BLaER1 treated with 17β-estradiol and CSF1 and Interleukin-3, amounts not matched to agents 10 nM and 100 nM (cell line): Measurements from ENCODE around the gene TEX11.

Experiments
- H3K27ac ChIP-seq, 11 experiments: shearing (Covaris generic); formaldehyde crosslinking; 2 replicates each; pipeline ENCODE4 v1.8.1; 2022
- H3K27me3 ChIP-seq, 11 experiments: shearing (Covaris generic); formaldehyde crosslinking; 2 replicates each; pipeline ENCODE4 v1.8.1; 2022
- H3K36me3 ChIP-seq, 11 experiments: shearing (Covaris generic); formaldehyde crosslinking; 2 replicates each; pipeline ENCODE4 v1.8.1; 2022
- H3K4me1 ChIP-seq, 10 experiments: shearing (Covaris generic); formaldehyde crosslinking; 2 replicates each; pipeline ENCODE4 v1.8.1; 2022
- H3K4me2 ChIP-seq, 11 experiments: shearing (Covaris generic); formaldehyde crosslinking; 2 replicates each; pipeline ENCODE4 v1.8.1; 2022
- H3K4me3 ChIP-seq, 10 experiments: shearing (Covaris generic); formaldehyde crosslinking; 2 replicates each; pipeline ENCODE4 v1.8.1; 2022
- H3K9ac ChIP-seq, 11 experiments: shearing (Covaris generic); formaldehyde crosslinking; 2 replicates each; pipeline ENCODE4 v1.8.1; 2022
- H3K9me3 ChIP-seq, 11 experiments: shearing (Covaris generic); formaldehyde crosslinking; replicated peaks in 1 of 11; 2 replicates each; pipeline ENCODE4 v1.8.1; 2022
- H4K20me1 ChIP-seq, 11 experiments: shearing (Covaris generic); formaldehyde crosslinking; 2 replicates each; pipeline ENCODE4 v1.8.1; 2022
- Cebpa-rat ChIP-seq, 11 experiments: shearing (Covaris generic); IDR thresholded peaks; 2 replicates each; pipeline ENCODE4 v1.8.1; 2022

The TEX11 gene

GRCh38 chrX:70500826-70501225 is 407.7 kb downstream of the TEX11 start:
- H3K4me1 ChIP-seq: no peaks in the 10 kb centered on the region
- no peak overlapping the region for H3K4me3 ChIP-seq
- H3K27me3 ChIP-seq: peaks cover 87 to 100% (median 99%) of the 10 kb centered on the region in 11 experiments
- H3K9ac ChIP-seq: no peak overlapping the region
- peaks cover 0 to 16% (median 0%) of the 10 kb centered on the region in 11 experiments; a peak in 6 of 22 replicates for H4K20me1 ChIP-seq
- peaks cover 0 to 94% (median 76%) of the 10 kb centered on the region in 11 experiments; a peak in 18 of 22 replicates for H3K36me3 ChIP-seq
- TF ChIP-seq Cebpa-rat (IDR thresholded peaks at IDR 0.05): no peak
- no peaks in the 10 kb centered on the region for H3K9me3 ChIP-seq
- no peak overlapping the region for H3K4me2 ChIP-seq
- H3K27ac ChIP-seq: no peak overlapping the region

DNA sequence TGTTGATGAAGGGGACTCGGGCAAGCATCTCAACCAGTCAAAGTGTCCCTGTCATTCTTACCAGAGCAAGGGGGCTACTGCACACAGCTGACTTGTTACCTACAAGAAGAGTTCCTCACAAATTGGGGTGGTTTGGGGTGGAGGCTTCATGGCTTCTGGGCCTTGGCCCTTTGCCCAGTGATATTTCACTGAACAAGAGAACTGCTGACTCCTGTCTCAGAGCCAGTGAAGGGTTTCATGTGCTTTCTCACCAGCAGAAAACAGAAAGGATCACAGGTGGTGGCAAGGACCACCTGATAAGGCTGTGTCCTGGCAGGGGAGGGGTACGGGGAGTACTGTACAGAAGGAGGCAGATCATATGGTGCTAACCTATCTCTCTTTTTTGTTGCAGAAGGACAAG is 410.4 kb downstream of the TEX11 start:
- Histone ChIP-seq H3K27ac (no peak overlapping the region), H3K4me1 (no peaks in the 10 kb centered on the region), H3K36me3 (peaks cover 0 to 100% (median 91%) of the 10 kb centered on the region in 11 experiments; a peak in 18 of 22 replicates), H3K9ac (no peak overlapping the region), H3K9me3 (no peaks in the 10 kb centered on the region), H3K4me3 (no peak overlapping the region), H3K4me2 (no peak overlapping the region), H3K27me3 (peaks cover 92 to 100% (median 99%) of the 10 kb centered on the region in 11 experiments), H4K20me1 (peaks cover 0 to 17% (median 0%) of the 10 kb centered on the region in 11 experiments; a peak in 7 of 22 replicates)
- TF ChIP-seq Cebpa-rat (IDR thresholded peaks at IDR 0.05): no peak

DNA sequence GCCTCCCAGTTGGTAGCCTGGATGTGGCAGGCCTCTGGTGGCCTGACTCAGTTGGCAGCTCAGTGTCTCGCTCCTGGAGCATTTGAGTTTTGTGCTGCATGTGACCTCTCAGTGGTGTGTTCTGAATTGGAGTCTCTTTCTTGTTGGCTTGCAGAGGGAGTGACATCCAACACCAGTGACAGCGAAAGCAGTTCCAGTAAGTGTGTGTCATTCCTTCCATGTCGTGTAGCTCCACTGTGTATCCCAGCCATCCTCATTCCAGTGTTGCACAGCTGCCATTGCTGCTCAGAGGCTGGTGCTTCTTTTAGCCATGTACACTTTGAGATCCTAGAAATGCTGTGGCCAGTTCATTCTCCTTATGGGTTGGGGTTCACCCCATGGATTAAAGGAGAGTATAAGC is 411.5 kb downstream of the TEX11 start:
- Histone ChIP-seq H4K20me1 (peaks cover 0 to 16% (median 0%) of the 10 kb centered on the region in 11 experiments; a peak in 8 of 22 replicates), H3K36me3 (peaks cover 0 to 100% (median 94%) of the 10 kb centered on the region in 11 experiments; a peak in 19 of 22 replicates), H3K4me1 (no peaks in the 10 kb centered on the region), H3K4me3 (no peak overlapping the region), H3K9me3 (no peaks in the 10 kb centered on the region), H3K27ac (no peak overlapping the region), H3K4me2 (no peak overlapping the region), H3K9ac (no peak overlapping the region), H3K27me3 (peaks cover 93 to 100% (median 99%) of the 10 kb centered on the region in 11 experiments)
- no peak for TF ChIP-seq Cebpa-rat (IDR thresholded peaks at IDR 0.05)

DNA sequence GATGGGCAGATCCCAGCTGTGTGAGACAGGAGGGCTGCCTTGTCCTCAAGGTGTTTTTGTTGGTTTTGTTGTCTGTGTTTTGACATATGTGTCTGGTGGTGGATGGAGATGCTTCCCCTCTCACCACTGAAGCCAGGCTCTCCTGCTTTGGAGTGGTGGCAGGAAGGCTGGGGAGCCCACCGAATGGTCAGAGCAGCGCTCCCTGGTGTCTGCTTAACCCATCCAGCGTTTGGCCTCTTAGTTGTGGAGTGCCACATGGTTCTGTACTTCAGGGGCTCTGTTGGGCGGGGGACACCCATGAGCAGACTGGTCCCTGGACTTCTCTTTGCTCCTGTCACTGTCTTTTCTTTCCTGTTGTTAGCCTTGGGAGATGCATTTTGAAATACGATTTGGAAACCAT is 412.0 kb downstream of the TEX11 start:
- H3K36me3 ChIP-seq: peaks cover 0 to 100% (median 92%) of the 10 kb centered on the region in 11 experiments; a peak in 19 of 22 replicates
- H3K9me3 ChIP-seq: no peaks in the 10 kb centered on the region
- peaks cover 93 to 100% (median 99%) of the 10 kb centered on the region in 11 experiments for H3K27me3 ChIP-seq
- H3K27ac ChIP-seq: no peak overlapping the region
- H4K20me1 ChIP-seq: peaks cover 0 to 16% (median 0%) of the 10 kb centered on the region in 11 experiments; a peak in 8 of 22 replicates
- H3K4me3 ChIP-seq: no peak overlapping the region
- no peak overlapping the region for H3K4me2 ChIP-seq
- no peak for TF ChIP-seq Cebpa-rat (IDR thresholded peaks at IDR 0.05)
- H3K9ac ChIP-seq: no peak overlapping the region
- no peaks in the 10 kb centered on the region for H3K4me1 ChIP-seq

DNA sequence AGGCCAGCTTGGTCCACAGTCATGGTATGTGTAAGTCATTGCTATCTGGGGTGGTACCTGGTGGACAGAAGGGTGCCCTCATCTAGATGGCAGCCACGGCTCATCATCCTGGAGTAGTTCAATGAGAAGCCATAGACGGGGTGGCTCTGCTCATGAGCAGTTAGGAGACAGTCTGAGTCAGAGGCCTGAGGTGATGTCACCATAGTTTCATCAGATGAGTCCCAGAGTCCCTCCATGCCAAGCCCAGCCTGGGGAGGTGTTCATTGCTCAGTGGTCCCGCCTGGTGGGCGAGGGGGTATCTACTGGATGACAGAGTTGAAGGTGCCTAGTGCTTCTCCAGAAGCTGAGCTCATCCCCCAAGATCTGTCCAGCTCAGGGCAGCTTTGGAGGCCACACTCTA is 414.1 kb downstream of the TEX11 start:
- no peak overlapping the region for H3K4me3 ChIP-seq
- H3K27me3 ChIP-seq: peaks cover 92 to 100% (median 99%) of the 10 kb centered on the region in 11 experiments
- no peaks in the 10 kb centered on the region for H3K9me3 ChIP-seq
- H3K27ac ChIP-seq: no peak overlapping the region
- H4K20me1 ChIP-seq: peaks cover 0 to 16% (median 0%) of the 10 kb centered on the region in 11 experiments; a peak in 8 of 22 replicates
- no peaks in the 10 kb centered on the region for H3K4me1 ChIP-seq
- TF ChIP-seq Cebpa-rat (IDR thresholded peaks at IDR 0.05): no peak
- H3K4me2 ChIP-seq: no peak overlapping the region
- no peak overlapping the region for H3K9ac ChIP-seq
- H3K36me3 ChIP-seq: peaks cover 0 to 100% (median 84%) of the 10 kb centered on the region in 11 experiments; a peak in 19 of 22 replicates

DNA sequence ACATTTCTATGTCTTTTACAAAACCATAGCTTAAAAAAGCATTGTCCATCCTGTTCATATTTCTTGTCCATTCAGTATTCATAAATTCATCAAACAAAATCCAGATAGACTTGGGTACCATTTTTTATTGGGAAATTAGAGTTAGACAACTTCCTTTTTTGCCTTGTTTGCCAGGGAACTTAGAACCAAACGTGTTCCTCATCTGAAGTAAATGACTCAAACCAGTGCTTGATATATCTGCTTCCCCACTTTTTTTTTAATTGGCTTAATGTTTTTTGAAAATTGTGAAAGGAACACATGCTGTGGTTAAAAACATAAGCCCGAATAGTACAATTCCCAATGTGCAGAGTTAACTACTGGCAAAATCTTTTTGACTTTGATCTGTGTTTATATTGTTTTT is 419.7 kb downstream of the TEX11 start:
- Histone ChIP-seq H3K27ac (no peak overlapping the region), H3K9me3 (no peaks in the 10 kb centered on the region), H3K36me3 (peaks cover 0 to 86% (median 53%) of the 10 kb centered on the region in 11 experiments; a peak in 19 of 22 replicates), H3K4me2 (no peak overlapping the region), H3K27me3 (peaks cover 87 to 100% (median 100%) of the 10 kb centered on the region in 11 experiments), H3K4me3 (no peak overlapping the region), H3K9ac (no peak overlapping the region), H4K20me1 (peaks cover 0 to 25% (median 4%) of the 10 kb centered on the region in 11 experiments; a peak in 8 of 22 replicates), H3K4me1 (no peaks in the 10 kb centered on the region)
- no peak for TF ChIP-seq Cebpa-rat (IDR thresholded peaks at IDR 0.05)

- no peak overlapping the region for H3K9ac ChIP-seq
- no peak overlapping the region for H3K4me3 ChIP-seq
- peaks cover 0 to 68% (median 27%) of the 10 kb centered on the region in 11 experiments; a peak in 12 of 22 replicates for H3K36me3 ChIP-seq
- H3K27ac ChIP-seq: no peak overlapping the region
- H4K20me1 ChIP-seq: peaks cover 0 to 36% (median 16%) of the 10 kb centered on the region in 11 experiments; a peak in 12 of 22 replicates
- no peaks in the 10 kb centered on the region for H3K9me3 ChIP-seq
- TF ChIP-seq Cebpa-rat (IDR thresholded peaks at IDR 0.05): no peak
- H3K27me3 ChIP-seq: peaks cover 85 to 100% (median 98%) of the 10 kb centered on the region in 11 experiments
- no peak overlapping the region for H3K4me2 ChIP-seq
- H3K4me1 ChIP-seq: peaks cover 14 to 28% (median 20%) of the 10 kb centered on the region in 10 experiments; a peak in 19 of 20 replicates
Measured at GRCh38 chrX:70485466-70485865, 423.0 kb downstream of the TEX11 start.

DNA sequence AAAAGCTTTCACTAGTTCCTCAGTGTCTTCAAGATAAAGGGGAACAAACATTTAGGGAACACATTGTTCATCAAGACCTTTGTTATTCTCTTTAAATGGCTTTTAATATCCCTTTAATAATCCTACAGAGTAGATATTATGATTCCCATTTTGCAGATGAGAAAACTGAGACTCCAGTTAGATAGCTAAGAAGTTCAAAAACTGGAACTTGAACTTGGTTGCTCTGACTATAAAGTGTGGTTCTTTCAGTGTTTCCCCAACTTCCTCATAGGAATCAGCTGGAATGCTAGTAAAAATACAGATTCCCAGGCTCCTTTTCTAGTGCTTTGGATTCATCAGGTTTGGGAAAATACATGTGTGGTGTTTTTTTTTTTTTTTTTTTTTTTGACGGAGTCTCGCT is 426.2 kb downstream of the TEX11 start:
- Histone ChIP-seq H3K27ac (no peak overlapping the region), H3K27me3 (peaks cover 94 to 100% (median 98%) of the 10 kb centered on the region in 11 experiments), H3K36me3 (peaks cover 0 to 69% (median 24%) of the 10 kb centered on the region in 11 experiments; a peak in 13 of 22 replicates), H4K20me1 (peaks cover 0 to 66% (median 37%) of the 10 kb centered on the region in 11 experiments; a peak in 14 of 22 replicates), H3K9me3 (no peaks in the 10 kb centered on the region), H3K4me1 (peaks cover 28 to 53% (median 38%) of the 10 kb centered on the region in 10 experiments), H3K4me3 (no peak overlapping the region), H3K9ac (no peak overlapping the region), H3K4me2 (no peak overlapping the region)
- TF ChIP-seq Cebpa-rat (IDR thresholded peaks at IDR 0.05): no peak

GRCh38 chrX:70481471-70482270 is 426.8 kb downstream of the TEX11 start:
- TF ChIP-seq Cebpa-rat (IDR thresholded peaks at IDR 0.05): no peak
- Histone ChIP-seq H3K9ac (no peak overlapping the region), H3K9me3 (no peaks in the 10 kb centered on the region), H3K27ac (0 out of 22 replicates have a peak overlapping the region, but pooled peaks of 1 of the 11 experiments have one; percentile 4), H3K4me2 (peak overlapping the region in 7 of 11 experiments; percentile 1 to 45 (median 23); a peak in 8 of 22 replicates), H3K4me1 (peaks cover 32 to 60% (median 44%) of the 10 kb centered on the region in 10 experiments), H3K36me3 (peaks cover 0 to 63% (median 19%) of the 10 kb centered on the region in 11 experiments; a peak in 13 of 22 replicates), H3K27me3 (peaks cover 96 to 100% (median 98%) of the 10 kb centered on the region in 11 experiments), H3K4me3 (no peak overlapping the region), H4K20me1 (peaks cover 0 to 70% (median 39%) of the 10 kb centered on the region in 11 experiments; a peak in 14 of 22 replicates)
